ENCODE data around the gene CACYBP.

GRCh38 chr1:174990382-174990999 is 9.3 kb upstream of the CACYBP start:
- TF ChIP-seq CBX8 (IDR thresholded peaks at IDR 0.05; ENCODE audit: borderline replicate concordance, low read depth, low read length) (no peak), CTCF (IDR thresholded peaks at IDR 0.05; ENCODE audit: control extremely low read depth in 1 of 3, insufficient read depth in 1 of 3, low read depth in 1 of 3, low read length in 3 of 3) (no peak), SP1 (IDR thresholded peaks at IDR 0.05; ENCODE audit: low read depth, low read length) (no peak), TAF1 (IDR thresholded peaks at IDR 0.05; ENCODE audit: low read depth, low read length) (no peak), TEAD4 (IDR thresholded peaks at IDR 0.05; ENCODE audit: low read depth, low read length) (no peak), KDM5A (IDR thresholded peaks at IDR 0.05; ENCODE audit: low read length) (no peak), TAF7 (optimal IDR thresholded peaks at IDR 0.05; ENCODE audit: borderline replicate concordance, low read depth, low read length) (no peak)
